Prostate gland (tissue), 2 donors: ENCODE data around the gene DGKZ. TPM values are rescaled to one million over a fixed set of nuclear protein-coding genes. Genes with fewer than 3 reads are reported as not detected.
"Not testable (repeated sequence)": the region's sequence is repeated elsewhere in the genome, so short reads cannot be mapped to it uniquely, and the experiment has no call there.

Source experiments
- DNase-seq: peaks from one replicate; pipeline ENCODE4 v3.0.0-alpha.2; 2019; ENCODE audit warnings: low spot score
- H3K27ac ChIP-seq, 2 donors: fragments of 200-600 bp; sonication (generic); 2 replicates each; pipeline ENCODE4 v1.5.1; 2017 to 2019
- H3K27me3 ChIP-seq: fragments of 200-600 bp; sonication (generic); replicated peaks from 2 replicates; pipeline ENCODE4 v1.5.1; 2019; ENCODE audit not compliant: insufficient read depth
- H3K36me3 ChIP-seq, 2 donors: fragments of 200-600 bp; sonication (generic); 1 replicate in 1 of 2; 2 replicates in 1 of 2; pipeline versions ENCODE4 v1.5.1 to v1.8.1; 2017 to 2019
- H3K4me1 ChIP-seq: fragments of 200-600 bp; sonication (generic); replicated peaks from 2 replicates; pipeline ENCODE4 v1.5.1; 2019
- H3K4me3 ChIP-seq, 2 donors: fragments of 200-600 bp; sonication (generic); 2 replicates each; pipeline ENCODE4 v1.5.1; 2017 to 2019
- H3K9me3 ChIP-seq: fragments of 200-600 bp; sonication (generic); 2 replicates; pipeline ENCODE4 v1.5.1; 2017
- POLR2A ChIP-seq: fragments of 450-650 bp; IDR thresholded peaks from one replicate; pipeline ENCODE4 v1.6.1; 2016; ENCODE audit warnings: antibody characterized with exemption, mild to moderate bottlenecking
- POLR2AphosphoS5 ChIP-seq: sonication (generic); formaldehyde crosslinking; IDR thresholded peaks from one replicate; pipeline ENCODE4 v1.6.1; 2017; ENCODE audit warnings: antibody characterized with exemption
- WGBS: methylation state at CpG from one replicate; pipeline ENCODE4 v1.1.5; 2018; 5-methylcytosine and 5-hydroxymethylcytosine counted together
- intact Hi-C: fragments of 100-400 bp; cut with DNase I; formaldehyde crosslinking; loops from one replicate; pipeline ENCODE4 v1.14.2; 2022
- total RNA-seq, 2 donors: library from RNA; depleted of rRNA; stranded (reverse); fragments of >200 nt; gene quantifications; one replicate each; pipeline ENCODE4 v1.1.0, GENCODE V29; 2016
- TF ChIP-seq, protein P1 (sequence below), 4 experiments: fragments of 200-600 bp in 2 of 4; fragments of 450-650 bp in 2 of 4; sonication (generic) in 2 of 4; IDR thresholded peaks; 1 replicate in 3 of 4; 2 replicates in 1 of 4; pipeline ENCODE4 v1.5.1; 2016 to 2019; ENCODE audit warnings: antibody characterized with exemption in 4 of 4, mild to moderate bottlenecking in 2 of 4, moderate library complexity in 2 of 4

The DGKZ gene
- total RNA-seq, 2 donors from 2014 or later, result 53.6 to 95.0 TPM

DNA sequence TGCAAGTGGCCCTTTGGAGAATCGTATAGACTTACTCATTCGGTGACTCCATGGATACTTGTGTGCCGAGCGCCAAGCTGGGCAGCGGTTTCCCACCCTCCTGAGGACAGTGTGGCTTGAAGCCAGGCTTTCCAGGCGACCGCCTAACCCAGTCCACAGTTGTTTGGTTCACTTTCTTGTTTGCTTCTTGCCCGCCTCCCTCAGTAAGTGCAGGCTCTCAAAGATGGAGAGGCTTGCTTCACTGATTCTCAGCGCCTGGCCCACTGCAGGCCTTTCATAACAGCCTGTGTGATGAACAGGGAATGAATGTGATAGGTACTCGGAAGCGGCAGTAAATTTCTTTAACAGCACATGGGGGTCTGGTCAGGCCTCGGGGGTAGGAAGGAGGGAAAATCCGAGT lies 23.0 kb downstream of the DGKZ start:
- Histone ChIP-seq H3K9me3 (no peaks in the 10 kb centered on the region), H3K27ac (no peak overlapping the region), H3K27me3 (no peaks in the 10 kb centered on the region), H3K36me3 (peaks cover 4 to 11% of the 10 kb centered on the region in 2 donors), H3K4me3 (no peak overlapping the region), H3K4me1 (no peaks in the 10 kb centered on the region)
- DNase-seq, result no peak
- TF ChIP-seq POLR2AphosphoS5, result no peak
- TF ChIP-seq, protein P1, sequence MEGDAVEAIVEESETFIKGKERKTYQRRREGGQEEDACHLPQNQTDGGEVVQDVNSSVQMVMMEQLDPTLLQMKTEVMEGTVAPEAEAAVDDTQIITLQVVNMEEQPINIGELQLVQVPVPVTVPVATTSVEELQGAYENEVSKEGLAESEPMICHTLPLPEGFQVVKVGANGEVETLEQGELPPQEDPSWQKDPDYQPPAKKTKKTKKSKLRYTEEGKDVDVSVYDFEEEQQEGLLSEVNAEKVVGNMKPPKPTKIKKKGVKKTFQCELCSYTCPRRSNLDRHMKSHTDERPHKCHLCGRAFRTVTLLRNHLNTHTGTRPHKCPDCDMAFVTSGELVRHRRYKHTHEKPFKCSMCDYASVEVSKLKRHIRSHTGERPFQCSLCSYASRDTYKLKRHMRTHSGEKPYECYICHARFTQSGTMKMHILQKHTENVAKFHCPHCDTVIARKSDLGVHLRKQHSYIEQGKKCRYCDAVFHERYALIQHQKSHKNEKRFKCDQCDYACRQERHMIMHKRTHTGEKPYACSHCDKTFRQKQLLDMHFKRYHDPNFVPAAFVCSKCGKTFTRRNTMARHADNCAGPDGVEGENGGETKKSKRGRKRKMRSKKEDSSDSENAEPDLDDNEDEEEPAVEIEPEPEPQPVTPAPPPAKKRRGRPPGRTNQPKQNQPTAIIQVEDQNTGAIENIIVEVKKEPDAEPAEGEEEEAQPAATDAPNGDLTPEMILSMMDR (IDR thresholded peaks at IDR 0.05), result no peak
- TF ChIP-seq POLR2A, result no peak
- WGBS, result 84% methylated on average over 13 of the region's 13 CpGs
- intact Hi-C loops, result no loop called here

DNA sequence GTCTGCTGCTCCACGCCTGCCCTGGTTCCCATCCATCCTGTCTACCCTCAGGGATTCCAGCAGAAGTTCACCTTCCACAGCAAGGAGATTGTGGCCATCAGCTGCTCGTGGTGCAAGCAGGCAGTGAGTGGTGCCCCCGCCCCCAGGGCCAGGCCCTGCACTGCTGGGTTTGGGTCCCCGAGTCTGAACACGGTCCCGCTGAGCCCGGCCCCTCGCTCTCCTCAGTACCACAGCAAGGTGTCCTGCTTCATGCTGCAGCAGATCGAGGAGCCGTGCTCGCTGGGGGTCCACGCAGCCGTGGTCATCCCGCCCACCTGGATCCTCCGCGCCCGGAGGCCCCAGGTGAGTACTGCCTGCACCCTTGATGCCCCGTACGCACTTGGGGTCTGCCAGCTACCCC lies 24.0 kb downstream of the DGKZ start:
- 93% methylated on average over 16 of the region's 19 CpGs for WGBS
- DNase-seq, H3K4me3 ChIP-seq, H3K27me3 ChIP-seq, H3K27ac ChIP-seq, H3K9me3 ChIP-seq, intact Hi-C loops, H3K4me1 ChIP-seq: not testable (repeated sequence)
- H3K36me3 ChIP-seq, result peaks cover 4 to 13% of the 10 kb centered on the region in 2 donors

DNA sequence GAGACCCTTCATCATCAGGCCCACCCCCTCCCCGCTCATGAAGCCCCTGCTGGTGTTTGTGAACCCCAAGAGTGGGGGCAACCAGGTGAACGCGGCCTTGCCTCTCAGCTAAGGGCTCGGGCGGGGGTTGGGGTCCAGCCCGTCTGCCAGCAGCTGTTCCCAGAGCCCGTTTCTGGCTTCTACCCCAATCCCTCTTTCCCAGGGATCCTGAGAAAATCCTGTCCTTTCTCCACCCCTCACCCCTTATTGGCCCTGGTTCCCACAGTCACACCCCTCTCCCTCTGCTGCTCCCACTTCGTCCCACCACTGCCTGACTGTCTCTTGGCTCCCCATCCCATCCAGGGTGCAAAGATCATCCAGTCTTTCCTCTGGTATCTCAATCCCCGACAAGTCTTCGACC lies 24.8 kb downstream of the DGKZ start:
- H3K36me3 ChIP-seq, result peaks cover 4 to 13% of the 10 kb centered on the region in 2 donors
- intact Hi-C loops, result no loop called here
- H3K27me3 ChIP-seq, result no peaks in the 10 kb centered on the region
- no peaks in the 10 kb centered on the region for H3K9me3 ChIP-seq
- WGBS, result 78% methylated on average over 10 of the region's 10 CpGs
- no peak overlapping the region for H3K27ac ChIP-seq
- no peak overlapping the region for H3K4me3 ChIP-seq
- H3K4me1 ChIP-seq, result no peaks in the 10 kb centered on the region
- TF ChIP-seq POLR2A (no peak), POLR2AphosphoS5 (no peak)
- TF ChIP-seq, protein P1 (IDR thresholded peaks at IDR 0.05), result no peak
- no peak for DNase-seq

DNA sequence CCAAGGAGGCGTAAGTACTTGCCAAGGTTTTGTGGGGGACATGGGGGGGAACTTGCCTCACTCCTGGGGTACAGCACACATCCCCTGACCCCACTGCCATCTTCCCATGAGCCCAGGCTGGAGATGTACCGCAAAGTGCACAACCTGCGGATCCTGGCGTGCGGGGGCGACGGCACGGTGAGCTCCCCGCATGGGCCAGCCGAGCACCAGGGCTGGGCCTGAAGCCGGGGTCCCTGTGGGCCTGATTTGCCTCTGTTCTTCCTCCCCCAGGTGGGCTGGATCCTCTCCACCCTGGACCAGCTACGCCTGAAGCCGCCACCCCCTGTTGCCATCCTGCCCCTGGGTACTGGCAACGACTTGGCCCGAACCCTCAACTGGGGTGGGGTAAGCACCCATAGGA lies 25.2 kb downstream of the DGKZ start:
- H3K4me1 ChIP-seq, DNase-seq, H3K4me3 ChIP-seq, H3K27me3 ChIP-seq, intact Hi-C loops, H3K9me3 ChIP-seq, H3K27ac ChIP-seq: not testable (repeated sequence)
- 97% methylated on average over 15 of the region's 15 CpGs for WGBS
- peaks cover 4 to 13% of the 10 kb centered on the region in 2 donors for H3K36me3 ChIP-seq

DNA sequence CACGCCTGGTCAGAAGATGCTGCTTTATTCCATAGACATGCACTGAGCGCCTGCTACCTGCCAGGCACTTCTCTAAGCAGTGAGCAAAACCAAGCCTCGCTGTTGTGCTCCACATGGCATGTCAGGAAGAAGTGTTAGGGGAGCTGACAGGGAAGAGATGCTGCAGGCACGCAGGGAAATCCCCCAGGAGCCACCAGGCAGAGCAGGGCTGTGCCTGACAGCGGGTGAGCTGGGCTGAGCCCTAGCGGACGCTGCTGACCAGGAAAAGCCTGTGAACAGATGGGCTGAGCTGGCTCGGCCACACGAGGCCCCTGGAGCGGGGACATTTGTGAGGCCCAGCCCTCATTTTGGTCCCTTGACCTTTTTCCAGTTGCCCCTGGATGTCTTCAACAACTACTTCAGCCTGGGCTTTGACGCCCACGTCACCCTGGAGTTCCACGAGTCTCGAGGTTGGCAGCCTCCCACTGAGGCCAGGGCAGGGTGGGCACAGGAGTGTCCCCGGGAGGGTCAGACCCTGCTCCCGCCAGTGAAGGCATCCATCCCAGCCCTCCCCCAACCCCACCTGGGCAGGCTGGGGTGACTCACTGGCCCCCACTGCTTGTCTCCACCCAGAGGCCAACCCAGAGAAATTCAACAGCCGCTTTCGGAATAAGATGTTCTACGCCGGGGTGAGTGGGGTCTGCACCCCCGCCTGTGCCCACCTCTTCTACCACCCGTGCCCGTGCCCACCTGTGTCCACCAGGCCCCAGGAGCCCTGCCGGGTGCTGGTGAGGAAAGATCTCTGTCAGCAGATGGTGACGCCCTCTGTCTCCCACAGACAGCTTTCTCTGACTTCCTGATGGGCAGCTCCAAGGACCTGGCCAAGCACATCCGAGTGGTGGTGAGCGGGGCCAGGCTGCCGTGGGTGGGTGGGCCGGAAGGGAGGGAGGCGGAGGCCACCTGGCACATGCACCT lies 26.8 kb downstream of the DGKZ start:
- 90% methylated on average over 26 of the region's 30 CpGs for WGBS
- Histone ChIP-seq H3K27me3 (no peaks in the 10 kb centered on the region), H3K9me3 (no peaks in the 10 kb centered on the region), H3K4me3 (no peak overlapping the region), H3K27ac (no peak overlapping the region), H3K36me3 (peaks cover 4 to 13% of the 10 kb centered on the region in 2 donors), H3K4me1 (no peaks in the 10 kb centered on the region)
- DNase-seq, result no peak
- intact Hi-C loops, result no loop called here
- TF ChIP-seq POLR2A, result no peak
- no peak for TF ChIP-seq POLR2AphosphoS5
- TF ChIP-seq, protein P1 (IDR thresholded peaks at IDR 0.05), result no peak

DNA sequence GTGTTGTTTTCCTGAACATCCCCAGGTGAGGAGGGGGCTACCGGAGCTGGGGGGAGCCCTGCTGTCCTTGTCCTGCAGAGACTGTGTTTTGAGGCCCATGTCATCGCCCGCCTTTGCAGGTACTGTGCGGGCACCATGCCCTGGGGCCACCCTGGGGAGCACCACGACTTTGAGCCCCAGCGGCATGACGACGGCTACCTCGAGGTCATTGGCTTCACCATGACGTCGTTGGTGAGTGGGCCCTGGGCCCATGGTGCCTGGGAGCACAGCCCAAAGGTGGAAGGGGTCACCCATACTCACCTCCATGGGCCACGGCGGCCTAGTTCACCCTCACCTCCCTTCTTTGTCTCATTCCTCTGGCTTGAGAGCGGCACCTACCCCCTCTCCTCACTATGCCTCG lies 27.6 kb downstream of the DGKZ start:
- Histone ChIP-seq H3K9me3 (no peaks in the 10 kb centered on the region), H3K4me3 (no peak overlapping the region), H3K36me3 (peaks cover 4 to 13% of the 10 kb centered on the region in 2 donors), H3K27ac (no peak overlapping the region), H3K27me3 (no peaks in the 10 kb centered on the region), H3K4me1 (no peaks in the 10 kb centered on the region)
- WGBS, result 90% methylated on average over 13 of the region's 15 CpGs
- intact Hi-C loops, result no loop called here
- no peak for TF ChIP-seq POLR2AphosphoS5
- no peak for TF ChIP-seq POLR2A
- TF ChIP-seq, protein P1 (IDR thresholded peaks at IDR 0.05), result no peak
- DNase-seq, result no peak
